Neural cell (in vitro differentiated cells): ENCODE data around the gene CRYBB3.

ENCODE experiments used
- CTCF ChIP-seq: fragments of 450-650 bp; IDR thresholded peaks from 2 replicates; pipeline ENCODE4 v1.5.1; 2014; ENCODE audit warnings: antibody characterized with exemption, mild to moderate bottlenecking, moderate library complexity; ENCODE audit not compliant: poor library complexity, severe bottlenecking
- TF ChIP-seq, protein P1 (sequence below): IDR thresholded peaks from 2 replicates; pipeline ENCODE4 v1.6.1; 2012; ENCODE audit warnings: borderline replicate concordance

GRCh38 chr22:25196326-25196725 is 3.3 kb upstream of the CRYBB3 start:
- TF ChIP-seq CTCF: no peak
- TF ChIP-seq, protein P1, sequence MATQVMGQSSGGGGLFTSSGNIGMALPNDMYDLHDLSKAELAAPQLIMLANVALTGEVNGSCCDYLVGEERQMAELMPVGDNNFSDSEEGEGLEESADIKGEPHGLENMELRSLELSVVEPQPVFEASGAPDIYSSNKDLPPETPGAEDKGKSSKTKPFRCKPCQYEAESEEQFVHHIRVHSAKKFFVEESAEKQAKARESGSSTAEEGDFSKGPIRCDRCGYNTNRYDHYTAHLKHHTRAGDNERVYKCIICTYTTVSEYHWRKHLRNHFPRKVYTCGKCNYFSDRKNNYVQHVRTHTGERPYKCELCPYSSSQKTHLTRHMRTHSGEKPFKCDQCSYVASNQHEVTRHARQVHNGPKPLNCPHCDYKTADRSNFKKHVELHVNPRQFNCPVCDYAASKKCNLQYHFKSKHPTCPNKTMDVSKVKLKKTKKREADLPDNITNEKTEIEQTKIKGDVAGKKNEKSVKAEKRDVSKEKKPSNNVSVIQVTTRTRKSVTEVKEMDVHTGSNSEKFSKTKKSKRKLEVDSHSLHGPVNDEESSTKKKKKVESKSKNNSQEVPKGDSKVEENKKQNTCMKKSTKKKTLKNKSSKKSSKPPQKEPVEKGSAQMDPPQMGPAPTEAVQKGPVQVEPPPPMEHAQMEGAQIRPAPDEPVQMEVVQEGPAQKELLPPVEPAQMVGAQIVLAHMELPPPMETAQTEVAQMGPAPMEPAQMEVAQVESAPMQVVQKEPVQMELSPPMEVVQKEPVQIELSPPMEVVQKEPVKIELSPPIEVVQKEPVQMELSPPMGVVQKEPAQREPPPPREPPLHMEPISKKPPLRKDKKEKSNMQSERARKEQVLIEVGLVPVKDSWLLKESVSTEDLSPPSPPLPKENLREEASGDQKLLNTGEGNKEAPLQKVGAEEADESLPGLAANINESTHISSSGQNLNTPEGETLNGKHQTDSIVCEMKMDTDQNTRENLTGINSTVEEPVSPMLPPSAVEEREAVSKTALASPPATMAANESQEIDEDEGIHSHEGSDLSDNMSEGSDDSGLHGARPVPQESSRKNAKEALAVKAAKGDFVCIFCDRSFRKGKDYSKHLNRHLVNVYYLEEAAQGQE: no peak
